Ishikawa (cell line): ENCODE data around the gene SLC39A13.

Source experiments
- CEBPB ChIP-seq: IDR thresholded peaks from 2 replicates; pipeline ENCODE4 v1.6.1; 2012
- CREB1 ChIP-seq: IDR thresholded peaks from 2 replicates; pipeline ENCODE4 v1.6.1; 2012; ENCODE audit warnings: low read depth
- EGR1 ChIP-seq: IDR thresholded peaks from 2 replicates; pipeline ENCODE4 v1.6.1; 2012
- EP300 ChIP-seq: IDR thresholded peaks from 2 replicates; pipeline ENCODE4 v1.6.1; 2012; ENCODE audit warnings: borderline replicate concordance
- FOXM1 ChIP-seq: IDR thresholded peaks from 2 replicates; pipeline ENCODE4 v1.6.1; 2012; ENCODE audit warnings: low read depth, borderline replicate concordance
- MAX ChIP-seq: IDR thresholded peaks from 2 replicates; pipeline ENCODE4 v1.6.1; 2012
- NFIC ChIP-seq: IDR thresholded peaks from 2 replicates; pipeline ENCODE4 v1.6.1; 2012
- RAD21 ChIP-seq: IDR thresholded peaks from 2 replicates; pipeline ENCODE4 v1.6.1; 2012; ENCODE audit warnings: low read depth
- REST ChIP-seq: IDR thresholded peaks from 2 replicates; pipeline ENCODE4 v1.6.1; 2012; ENCODE audit warnings: low read depth, mild to moderate bottlenecking
- TAF1 ChIP-seq: IDR thresholded peaks from 2 replicates; pipeline ENCODE4 v1.6.1; 2012; ENCODE audit warnings: low read depth, mild to moderate bottlenecking
- TCF12 ChIP-seq: IDR thresholded peaks from 2 replicates; pipeline ENCODE4 v1.6.1; 2012; ENCODE audit warnings: low read depth
- TEAD4 ChIP-seq: IDR thresholded peaks from 2 replicates; pipeline ENCODE4 v1.6.1; 2012
- YY1 ChIP-seq: IDR thresholded peaks from 2 replicates; pipeline ENCODE4 v1.6.1; 2012; ENCODE audit warnings: low read depth
- ZBTB7A ChIP-seq: IDR thresholded peaks from 2 replicates; pipeline ENCODE4 v1.6.1; 2012; ENCODE audit warnings: low read depth
- TF ChIP-seq, protein P1 (sequence below): IDR thresholded peaks from 2 replicates; pipeline ENCODE4 v1.6.1; 2012

The SLC39A13 gene

GRCh38 chr11:47391711-47392432, 16.5 kb upstream of the SLC39A13 start:
- TF ChIP-seq MAX: no peak
- no peak for TF ChIP-seq TAF1
- no peak for TF ChIP-seq CREB1
- no peak for TF ChIP-seq REST
- no peak for TF ChIP-seq TEAD4
- no peak for TF ChIP-seq ZBTB7A
- no peak for TF ChIP-seq FOXM1
- TF ChIP-seq, protein P1, sequence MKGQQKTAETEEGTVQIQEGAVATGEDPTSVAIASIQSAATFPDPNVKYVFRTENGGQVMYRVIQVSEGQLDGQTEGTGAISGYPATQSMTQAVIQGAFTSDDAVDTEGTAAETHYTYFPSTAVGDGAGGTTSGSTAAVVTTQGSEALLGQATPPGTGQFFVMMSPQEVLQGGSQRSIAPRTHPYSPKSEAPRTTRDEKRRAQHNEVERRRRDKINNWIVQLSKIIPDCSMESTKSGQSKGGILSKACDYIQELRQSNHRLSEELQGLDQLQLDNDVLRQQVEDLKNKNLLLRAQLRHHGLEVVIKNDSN: no peak
- no peak for TF ChIP-seq EGR1
- TF ChIP-seq CEBPB: no peak
- no peak for TF ChIP-seq YY1
- TF ChIP-seq EP300: no peak
- no peak for TF ChIP-seq NFIC
- no peak for TF ChIP-seq TCF12
- no peak for TF ChIP-seq RAD21

- no peak for TF ChIP-seq MAX
- TF ChIP-seq REST: no peak
- no peak for TF ChIP-seq ZBTB7A
- TF ChIP-seq YY1: no peak
- no peak for TF ChIP-seq CEBPB
- no peak for TF ChIP-seq EGR1
- no peak for TF ChIP-seq RAD21
- no peak for TF ChIP-seq TEAD4
- TF ChIP-seq, protein P1: no peak
- no peak for TF ChIP-seq CREB1
- no peak for TF ChIP-seq TCF12
- TF ChIP-seq FOXM1: no peak
- no peak for TF ChIP-seq TAF1
- no peak for TF ChIP-seq EP300
- no peak for TF ChIP-seq NFIC
These were observed 15.7 kb upstream of the SLC39A13 start for GRCh38 chr11:47392546-47393162.

- TF ChIP-seq TEAD4: no peak
- no peak for TF ChIP-seq CEBPB
- no peak for TF ChIP-seq FOXM1
- no peak for TF ChIP-seq RAD21
- TF ChIP-seq NFIC: no peak
These were observed 15.0 kb upstream of the SLC39A13 start for GRCh38 chr11:47393163-47394049.

DNA sequence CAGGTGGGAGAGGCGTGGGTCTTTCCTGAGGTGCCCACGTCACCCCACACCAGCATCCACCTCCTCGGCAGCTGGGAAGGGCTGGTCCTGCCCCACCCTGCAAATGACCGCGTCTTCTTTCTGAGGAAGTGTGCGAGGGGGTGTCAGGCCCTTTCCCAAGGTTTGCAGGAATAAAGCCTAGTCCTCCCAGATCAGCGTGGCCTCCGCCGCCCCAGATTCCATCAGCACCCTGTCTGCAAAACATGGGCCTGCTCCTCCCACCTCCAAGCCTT, 14.4 kb upstream of the SLC39A13 start:
- no peak for TF ChIP-seq TCF12
- no peak for TF ChIP-seq REST
- no peak for TF ChIP-seq ZBTB7A
- TF ChIP-seq CEBPB: no peak
- TF ChIP-seq EGR1: no peak
